Measurements from ENCODE around the gene GPR142. TPM values are rescaled to one million over a fixed set of nuclear protein-coding genes. Genes with fewer than 3 reads are reported as not detected.

The GPR142 gene
- total RNA-seq, 1 experiment from 2014 or later, result not detected

- TF ChIP-seq E2F4 (CRISPR knock-in tag; IDR thresholded peaks at IDR 0.05; ENCODE audit: borderline replicate concordance, low read depth) (no peak), ZNF532 (CRISPR knock-in tag; IDR thresholded peaks at IDR 0.05; ENCODE audit: borderline replicate concordance) (no peak), PRRX2 (CRISPR knock-in tag; IDR thresholded peaks at IDR 0.05) (no peak), RORB (CRISPR knock-in tag; IDR thresholded peaks at IDR 0.05) (no peak), ATF1 (CRISPR knock-in tag; IDR thresholded peaks at IDR 0.05) (no peak), ZNF416 (CRISPR knock-in tag; IDR thresholded peaks at IDR 0.05) (no peak), MYBL2 (CRISPR knock-in tag; IDR thresholded peaks at IDR 0.05) (no peak), SOX15 (CRISPR knock-in tag; IDR thresholded peaks at IDR 0.05) (no peak), ESRRA (CRISPR knock-in tag; IDR thresholded peaks at IDR 0.05; ENCODE audit: borderline replicate concordance) (no peak), USF1 (CRISPR knock-in tag; IDR thresholded peaks at IDR 0.05) (no peak), HMGXB4 (CRISPR knock-in tag; IDR thresholded peaks at IDR 0.05) (no peak), SMAD3 (CRISPR knock-in tag; IDR thresholded peaks at IDR 0.05; ENCODE audit: borderline replicate concordance) (no peak)
Observed at GRCh38 chr17:74334393-74335039, 32.8 kb upstream of the GPR142 start (continued).

- Mint-ChIP-seq H3K27ac (no peak overlapping the region), H3K27me3 (ENCODE audit: low read depth) (no peaks in the 10 kb centered on the region), H3K4me1 (peaks cover 15% of the 10 kb centered on the region), H3K9me3 (peaks cover 6% of the 10 kb centered on the region; the same call in 1 of the 2 replicates), H3K4me3 (no peak overlapping the region), H3K36me3 (0 out of 2 replicates have a peak, but pooled peaks cover 3% of the 10 kb centered on the region)
- no peak for DNase-seq (ENCODE audit: low spot score)
- POLR2A ChIA-PET, result no interaction called here
- CTCF ChIA-PET, result interaction anchor here (0.8 to 4.8 kb wide), 10 partner anchors 17 to 75 kb away, joined by 3 to 28 read pairs (median 4); partner anchors contain the start of genes BTBD17 and GPR142
- TF ChIP-seq ATF1 (CRISPR knock-in tag; IDR thresholded peaks at IDR 0.05) (no peak), RORB (CRISPR knock-in tag; IDR thresholded peaks at IDR 0.05) (no peak), ZNF232 (CRISPR knock-in tag; IDR thresholded peaks at IDR 0.05) (no peak), ZBTB21 (CRISPR knock-in tag; IDR thresholded peaks at IDR 0.05; ENCODE audit: borderline replicate concordance) (no peak), FOXP4 (CRISPR knock-in tag; IDR thresholded peaks at IDR 0.05) (no peak), ZNF423 (CRISPR knock-in tag; IDR thresholded peaks at IDR 0.05) (peak; percentile 98), PREB (CRISPR knock-in tag; IDR thresholded peaks at IDR 0.05; ENCODE audit: borderline replicate concordance) (no peak), FOXJ3 (CRISPR knock-in tag; IDR thresholded peaks at IDR 0.05; ENCODE audit: borderline replicate concordance) (no peak)
- ATAC-seq, result no peak
Observed at GRCh38 chr17:74335529-74336062, 31.7 kb upstream of the GPR142 start.
